ENCODE results near the gene COQ4. TPM values are rescaled to one million over a fixed set of nuclear protein-coding genes. Genes with fewer than 3 reads are reported as not detected.

The COQ4 gene
- total RNA-seq, 1 experiment from 2014 or later: 45.3 TPM

DNA sequence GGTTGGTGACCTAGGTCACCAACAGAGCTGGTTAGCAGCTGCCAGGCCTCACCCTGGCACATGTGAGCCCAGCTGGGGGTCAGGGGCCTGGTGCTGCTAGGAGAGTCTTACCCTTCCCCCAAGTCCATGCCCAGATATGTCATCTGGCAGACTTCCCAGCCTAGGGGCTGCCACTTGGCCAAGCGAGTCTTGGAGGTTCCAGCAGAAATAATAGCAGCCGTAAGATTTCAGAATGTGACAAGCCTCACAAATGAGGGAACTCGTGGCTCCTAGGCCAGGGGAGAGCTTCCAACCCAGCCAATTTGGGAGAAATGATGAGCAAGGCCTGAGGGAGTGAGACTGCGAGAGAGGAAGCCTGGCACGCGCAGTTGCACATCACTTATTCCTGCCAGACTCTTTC lies 59.6 kb downstream of the COQ4 start:
- no peak for DNase-seq (ENCODE audit: low spot score)
- H3K4me1 Mint-ChIP-seq: peaks cover 53% of the 10 kb centered on the region
- H3K27me3 Mint-ChIP-seq (ENCODE audit: low read depth): peaks cover 75% of the 10 kb centered on the region
- H3K9me3 Mint-ChIP-seq: no peaks in the 10 kb centered on the region
- CTCF ChIA-PET: interaction anchor here (0.9 to 3.4 kb wide), 12 partner anchors 11 to 87 kb away, joined by 3 to 49 read pairs (median 18); partner anchors contain the start of genes CERCAM and URM1
- H3K4me3 Mint-ChIP-seq: peak overlapping the region; percentile 28
- ATAC-seq: no peak
- POLR2A ChIA-PET: interaction anchor here (1.1 to 1.9 kb wide), 4 partner anchors 11 to 106 kb away, joined by 4 to 23 read pairs (median 9); partner anchors contain the start of genes GOLGA2, SWI5 and URM1
- no peak for TF ChIP-seq TCF7 (CRISPR knock-in tag; IDR thresholded peaks at IDR 0.05; ENCODE audit: low read depth)
- TF ChIP-seq ZNF219 (CRISPR knock-in tag; IDR thresholded peaks at IDR 0.05; ENCODE audit: borderline replicate concordance): no peak
- no peak for TF ChIP-seq ZNF121 (CRISPR knock-in tag; IDR thresholded peaks at IDR 0.05)
- no peak for TF ChIP-seq TEAD1 (CRISPR knock-in tag; IDR thresholded peaks at IDR 0.05)
- no peak for TF ChIP-seq ATF3 (CRISPR knock-in tag; conservative IDR thresholded peaks at IDR 0.05)
- TF ChIP-seq NR2C2 (CRISPR knock-in tag; IDR thresholded peaks at IDR 0.05): no peak
- no peak for TF ChIP-seq GABPB1 (CRISPR knock-in tag; IDR thresholded peaks at IDR 0.05)
- TF ChIP-seq ZMAT4 (CRISPR knock-in tag; IDR thresholded peaks at IDR 0.05): no peak
- no peak for TF ChIP-seq IRF1 (CRISPR knock-in tag; IDR thresholded peaks at IDR 0.05)
- no peak for TF ChIP-seq HMGA2 (CRISPR knock-in tag; IDR thresholded peaks at IDR 0.05)
- TF ChIP-seq ZNF532 (CRISPR knock-in tag; IDR thresholded peaks at IDR 0.05; ENCODE audit: borderline replicate concordance): no peak
- TF ChIP-seq NR3C1 (CRISPR knock-in tag; conservative IDR thresholded peaks at IDR 0.05; ENCODE audit: low read depth): no peak
- TF ChIP-seq, protein P1, sequence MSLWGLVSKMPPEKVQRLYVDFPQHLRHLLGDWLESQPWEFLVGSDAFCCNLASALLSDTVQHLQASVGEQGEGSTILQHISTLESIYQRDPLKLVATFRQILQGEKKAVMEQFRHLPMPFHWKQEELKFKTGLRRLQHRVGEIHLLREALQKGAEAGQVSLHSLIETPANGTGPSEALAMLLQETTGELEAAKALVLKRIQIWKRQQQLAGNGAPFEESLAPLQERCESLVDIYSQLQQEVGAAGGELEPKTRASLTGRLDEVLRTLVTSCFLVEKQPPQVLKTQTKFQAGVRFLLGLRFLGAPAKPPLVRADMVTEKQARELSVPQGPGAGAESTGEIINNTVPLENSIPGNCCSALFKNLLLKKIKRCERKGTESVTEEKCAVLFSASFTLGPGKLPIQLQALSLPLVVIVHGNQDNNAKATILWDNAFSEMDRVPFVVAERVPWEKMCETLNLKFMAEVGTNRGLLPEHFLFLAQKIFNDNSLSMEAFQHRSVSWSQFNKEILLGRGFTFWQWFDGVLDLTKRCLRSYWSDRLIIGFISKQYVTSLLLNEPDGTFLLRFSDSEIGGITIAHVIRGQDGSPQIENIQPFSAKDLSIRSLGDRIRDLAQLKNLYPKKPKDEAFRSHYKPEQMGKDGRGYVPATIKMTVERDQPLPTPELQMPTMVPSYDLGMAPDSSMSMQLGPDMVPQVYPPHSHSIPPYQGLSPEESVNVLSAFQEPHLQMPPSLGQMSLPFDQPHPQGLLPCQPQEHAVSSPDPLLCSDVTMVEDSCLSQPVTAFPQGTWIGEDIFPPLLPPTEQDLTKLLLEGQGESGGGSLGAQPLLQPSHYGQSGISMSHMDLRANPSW (CRISPR knock-in tag; conservative IDR thresholded peaks at IDR 0.05; ENCODE audit: low read depth): no peak
- no peak for TF ChIP-seq SP1 (CRISPR knock-in tag; conservative IDR thresholded peaks at IDR 0.05)
- no peak for TF ChIP-seq ZNF671 (CRISPR knock-in tag; IDR thresholded peaks at IDR 0.05)
- no peak for TF ChIP-seq KAT7 (CRISPR knock-in tag; IDR thresholded peaks at IDR 0.05; ENCODE audit: borderline replicate concordance)
- TF ChIP-seq ZNF232 (CRISPR knock-in tag; IDR thresholded peaks at IDR 0.05): no peak
- TF ChIP-seq ZNF317 (CRISPR knock-in tag; IDR thresholded peaks at IDR 0.05; ENCODE audit: borderline replicate concordance, low read depth): no peak
- peaks cover 15% of the 10 kb centered on the region for H3K36me3 Mint-ChIP-seq
- no peak overlapping the region for H3K27ac Mint-ChIP-seq
